GM06990 (cell line): ENCODE results near the gene DTX1.

Source experiments
- DNase-seq: peaks from one replicate; pipeline ENCODE4 v3.0.0-alpha.2; 2011; ENCODE audit not compliant: insufficient read length; ENCODE audit errors: extremely low read depth
- H3K27me3 ChIP-seq: replicated peaks from 2 replicates; pipeline ENCODE4 v1.6.0; 2011; ENCODE audit warnings: low read length; ENCODE audit not compliant: control insufficient read depth, insufficient read depth
- H3K36me3 ChIP-seq: 2 replicates; pipeline ENCODE4 v1.5.1; 2011; ENCODE audit warnings: low read length; ENCODE audit not compliant: control insufficient read depth, insufficient read depth
- H3K4me3 ChIP-seq: replicated peaks from 2 replicates; pipeline ENCODE4 v1.5.1; 2011; ENCODE audit warnings: low read depth, mild to moderate bottlenecking, control low read depth, low read length
- TF ChIP-seq, protein P1 (sequence below): IDR thresholded peaks from 2 replicates; pipeline ENCODE4 v1.5.1; 2011; ENCODE audit warnings: low read length, control low read depth, mild to moderate bottlenecking, inconsistent platforms; ENCODE audit not compliant: insufficient read depth, poor library complexity, severe bottlenecking

DTX1 gene

GRCh38 chr12:113086249-113087164, 30.0 kb downstream of the DTX1 start:
- TF ChIP-seq, protein P1, sequence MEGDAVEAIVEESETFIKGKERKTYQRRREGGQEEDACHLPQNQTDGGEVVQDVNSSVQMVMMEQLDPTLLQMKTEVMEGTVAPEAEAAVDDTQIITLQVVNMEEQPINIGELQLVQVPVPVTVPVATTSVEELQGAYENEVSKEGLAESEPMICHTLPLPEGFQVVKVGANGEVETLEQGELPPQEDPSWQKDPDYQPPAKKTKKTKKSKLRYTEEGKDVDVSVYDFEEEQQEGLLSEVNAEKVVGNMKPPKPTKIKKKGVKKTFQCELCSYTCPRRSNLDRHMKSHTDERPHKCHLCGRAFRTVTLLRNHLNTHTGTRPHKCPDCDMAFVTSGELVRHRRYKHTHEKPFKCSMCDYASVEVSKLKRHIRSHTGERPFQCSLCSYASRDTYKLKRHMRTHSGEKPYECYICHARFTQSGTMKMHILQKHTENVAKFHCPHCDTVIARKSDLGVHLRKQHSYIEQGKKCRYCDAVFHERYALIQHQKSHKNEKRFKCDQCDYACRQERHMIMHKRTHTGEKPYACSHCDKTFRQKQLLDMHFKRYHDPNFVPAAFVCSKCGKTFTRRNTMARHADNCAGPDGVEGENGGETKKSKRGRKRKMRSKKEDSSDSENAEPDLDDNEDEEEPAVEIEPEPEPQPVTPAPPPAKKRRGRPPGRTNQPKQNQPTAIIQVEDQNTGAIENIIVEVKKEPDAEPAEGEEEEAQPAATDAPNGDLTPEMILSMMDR, result no peak
- no peaks in the 10 kb centered on the region for H3K36me3 ChIP-seq
- H3K27me3 ChIP-seq, result no peaks in the 10 kb centered on the region
- DNase-seq, result peak; percentile 65
- H3K4me3 ChIP-seq, result no peak overlapping the region

DNA sequence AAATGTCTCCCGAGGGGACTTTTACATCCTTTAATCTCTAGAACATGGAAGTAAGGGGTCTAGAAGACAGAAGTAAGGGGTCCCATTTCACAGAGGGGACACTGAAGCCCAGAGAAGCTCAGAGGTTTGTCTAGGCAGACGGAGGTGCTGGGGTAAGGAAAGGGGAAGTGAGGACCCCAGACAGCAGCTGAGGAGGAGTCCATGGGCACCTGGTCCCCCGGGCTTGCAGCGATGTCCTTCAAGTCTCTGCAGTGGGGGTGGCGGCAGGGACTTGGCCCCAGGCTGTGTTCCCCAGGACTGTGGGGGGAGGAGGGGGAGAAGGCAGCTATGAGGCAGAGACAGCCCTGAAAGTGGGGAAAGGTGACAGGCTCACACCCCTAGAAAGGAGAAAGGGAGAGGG, 30.7 kb downstream of the DTX1 start:
- H3K4me3 ChIP-seq, result no peak overlapping the region
- TF ChIP-seq, protein P1, result no peak
- H3K27me3 ChIP-seq, result no peaks in the 10 kb centered on the region
- DNase-seq, result no peak
- H3K36me3 ChIP-seq, result no peaks in the 10 kb centered on the region

DNA sequence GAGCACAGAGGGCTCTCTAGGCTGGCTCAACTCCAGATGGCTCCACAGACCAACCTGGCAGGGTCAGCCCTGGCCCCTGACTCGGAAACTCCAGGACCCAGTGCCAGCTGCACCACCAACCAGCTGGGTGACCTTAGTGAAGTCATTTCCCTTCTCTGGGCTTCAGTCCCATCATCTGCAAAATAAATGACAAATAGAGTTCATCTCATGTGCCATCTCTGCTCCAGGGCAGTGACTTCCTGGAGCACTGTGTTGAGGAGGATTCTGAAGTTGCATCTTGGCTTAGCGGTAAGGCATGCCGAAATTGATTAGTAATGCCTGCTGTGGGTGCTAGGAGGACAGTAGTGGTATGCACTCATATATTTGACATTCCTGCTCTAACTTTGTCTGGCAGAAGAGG, 31.5 kb downstream of the DTX1 start:
- DNase-seq, result no peak
- Histone ChIP-seq H3K27me3 (no peaks in the 10 kb centered on the region), H3K4me3 (no peak overlapping the region), H3K36me3 (no peaks in the 10 kb centered on the region)
- TF ChIP-seq, protein P1, result no peak

GRCh38 chr12:113088971-113089756, 32.6 kb downstream of the DTX1 start:
- TF ChIP-seq, protein P1, result no peak
- no peak overlapping the region for H3K4me3 ChIP-seq
- no peaks in the 10 kb centered on the region for H3K27me3 ChIP-seq
- peak; percentile 68 for DNase-seq
- no peaks in the 10 kb centered on the region for H3K36me3 ChIP-seq

- TF ChIP-seq, protein P1, result no peak
- no peaks in the 10 kb centered on the region for H3K36me3 ChIP-seq
- no peaks in the 10 kb centered on the region for H3K27me3 ChIP-seq
- DNase-seq, result no peak
- no peak overlapping the region for H3K4me3 ChIP-seq
Measured at GRCh38 chr12:113089839-113090238, 33.3 kb downstream of the DTX1 start.
